CD4-positive, CD25-positive, alpha-beta regulatory T cell (primary cell): Measurements from ENCODE around the gene GIMAP5. TPM values are rescaled to one million over a fixed set of nuclear protein-coding genes. Genes with fewer than 3 reads are reported as not detected.

Experiments used
- ATAC-seq, 2 donors: fragments of 150-1000 bp; cut with Tn5 transposase; one replicate each; pipeline ENCODE4 v1.10.0; 2021; ENCODE audit warnings: low read depth in 2 of 2, moderate number of reproducible peaks in 2 of 2, moderate library complexity in 1 of 2
- DNase-seq, 3 donors: peaks; one replicate each; pipeline versions ENCODE4 v3.0.0 to v3.0.0-alpha.2; 2012 to 2022; ENCODE audit warnings: mixed read lengths in 1 of 3
- H3K27ac ChIP-seq: one replicate; pipeline ENCODE4 v1.7.0; 2013; ENCODE audit warnings: mild to moderate bottlenecking, low read length; ENCODE audit not compliant: insufficient read depth, poor library complexity, severe bottlenecking
- H3K27me3 ChIP-seq: one replicate; pipeline ENCODE4 v1.7.0; 2013; ENCODE audit warnings: low read length; ENCODE audit not compliant: control insufficient read depth, insufficient read depth
- H3K36me3 ChIP-seq: one replicate; pipeline ENCODE4 v1.7.0; 2013; ENCODE audit warnings: mild to moderate bottlenecking, low read length, moderate library complexity; ENCODE audit not compliant: control insufficient read depth, insufficient read depth
- H3K4me1 ChIP-seq: 2 replicates; pipeline ENCODE4 v1.7.0; 2013; ENCODE audit warnings: mild to moderate bottlenecking, low read length; ENCODE audit not compliant: insufficient read depth, control insufficient read depth, poor library complexity, severe bottlenecking
- H3K4me3 ChIP-seq: one replicate; pipeline ENCODE4 v1.7.0; 2013; ENCODE audit warnings: low read depth, mild to moderate bottlenecking, low read length, moderate library complexity
- H3K9me3 ChIP-seq, 2 experiments: 1 replicate in 1 of 2; 2 replicates in 1 of 2; pipeline ENCODE4 v1.7.0; 2013; ENCODE audit warnings: low read length in 2 of 2, mild to moderate bottlenecking in 1 of 2, moderate library complexity in 1 of 2; ENCODE audit not compliant: control insufficient read depth in 2 of 2
- H3K27ac Mint-ChIP-seq, 3 donors: one replicate each; pipeline ENCODE4 v1.8.0; 2020 to 2022; ENCODE audit warnings: mild to moderate bottlenecking in 3 of 3, mixed read lengths in 3 of 3, moderate library complexity in 2 of 3
- H3K27me3 Mint-ChIP-seq: one replicate; pipeline ENCODE4 v1.8.0; 2022; ENCODE audit warnings: mild to moderate bottlenecking, mixed read lengths
- H3K36me3 Mint-ChIP-seq: one replicate; pipeline ENCODE4 v1.8.0; 2020; ENCODE audit warnings: mixed read lengths
- H3K4me1 Mint-ChIP-seq, 4 donors: one replicate each; pipeline ENCODE4 v1.8.0; 2020 to 2022; ENCODE audit warnings: mixed read lengths in 4 of 4, mild to moderate bottlenecking in 1 of 4
- H3K4me3 Mint-ChIP-seq, 4 donors: one replicate each; pipeline ENCODE4 v1.8.0; 2020 to 2022; ENCODE audit warnings: mild to moderate bottlenecking in 4 of 4, mixed read lengths in 4 of 4, moderate library complexity in 3 of 4
- H3K9me3 Mint-ChIP-seq, 7 donors: one replicate each; pipeline ENCODE4 v1.8.0; 2020 to 2022; ENCODE audit warnings: mixed read lengths in 7 of 7, mild to moderate bottlenecking in 3 of 7, moderate library complexity in 2 of 7
- polyA plus RNA-seq, 4 donors: library from polyadenylated mRNA; unstranded; fragments of 300-500 nt; fragmentation: Illumina TruSeq; gene quantifications; one replicate each; pipeline ENCODE4 v1.2.3, GENCODE V29; 2021
- total RNA-seq: library from RNA; stranded (reverse); gene quantifications from one replicate; pipeline ENCODE4 v1.2.3, GENCODE V29; 2022

The GIMAP5 gene
- total and polyA plus RNA-seq, 5 donors from 2014 or later, result 37.4 to 539 (median 258) TPM

GRCh38 chr7:150735596-150736358, 1.4 kb upstream of the GIMAP5 start:
- Histone ChIP-seq H3K27me3 (no peaks in the 10 kb centered on the region), H3K9me3 (no peaks in the 10 kb centered on the region), H3K27ac (peak overlapping the region; percentile 71), H3K4me3 (peak overlapping the region; percentile 99), H3K36me3 (peaks cover 11% of the 10 kb centered on the region), H3K4me1 (peaks cover 66% of the 10 kb centered on the region)
- DNase-seq (no peak), ATAC-seq (no peak)
- Mint-ChIP-seq H3K27me3 (no peaks in the 10 kb centered on the region), H3K4me3 (peak overlapping the region; percentile 95 to 99 (median 98)), H3K4me1 (peaks cover 21 to 74% (median 66%) of the 10 kb centered on the region in 4 donors), H3K27ac (peak overlapping the region; percentile 86 to 98 (median 91)), H3K36me3 (peaks cover 29% of the 10 kb centered on the region), H3K9me3 (no peaks in the 10 kb centered on the region)

- no peak for DNase-seq
Measured at GRCh38 chr7:150736864-150737263, 354 bp upstream of the GIMAP5 start.

GRCh38 chr7:150738092-150738491, 874 bp downstream of the GIMAP5 start:
- H3K36me3 Mint-ChIP-seq, result peaks cover 52% of the 10 kb centered on the region
- H3K4me3 ChIP-seq, result peak overlapping the region; percentile 99
- peak overlapping the region; percentile 71 for H3K27ac ChIP-seq
- no peaks in the 10 kb centered on the region for H3K27me3 Mint-ChIP-seq
- H3K27ac Mint-ChIP-seq, result peak overlapping the region; percentile 86 to 98 (median 91)
- no peaks in the 10 kb centered on the region for H3K9me3 ChIP-seq
- peaks cover 25 to 80% (median 69%) of the 10 kb centered on the region in 4 donors for H3K4me1 Mint-ChIP-seq
- H3K36me3 ChIP-seq, result peaks cover 34% of the 10 kb centered on the region
- peaks cover 75% of the 10 kb centered on the region for H3K4me1 ChIP-seq
- H3K4me3 Mint-ChIP-seq, result peak overlapping the region; percentile 95 to 99 (median 98)
- no peaks in the 10 kb centered on the region for H3K27me3 ChIP-seq
- peak in 1 of 3 donors; percentile 51 for DNase-seq
- ATAC-seq, result no peak
- H3K9me3 Mint-ChIP-seq, result no peaks in the 10 kb centered on the region

More at GRCh38 chr7:150736864-150737263, 354 bp upstream of the GIMAP5 start:
- H3K9me3 ChIP-seq, result no peaks in the 10 kb centered on the region
- peaks cover 22% of the 10 kb centered on the region for H3K36me3 ChIP-seq
- peak overlapping the region; percentile 95 to 99 (median 98) for H3K4me3 Mint-ChIP-seq
- peaks cover 75% of the 10 kb centered on the region for H3K4me1 ChIP-seq
- H3K36me3 Mint-ChIP-seq, result peaks cover 40% of the 10 kb centered on the region
- peak overlapping the region; percentile 99 for H3K4me3 ChIP-seq
- H3K27me3 Mint-ChIP-seq, result no peaks in the 10 kb centered on the region
- H3K4me1 Mint-ChIP-seq, result peaks cover 25 to 77% (median 70%) of the 10 kb centered on the region in 4 donors
- no peaks in the 10 kb centered on the region for H3K9me3 Mint-ChIP-seq
- H3K27me3 ChIP-seq, result no peaks in the 10 kb centered on the region
- H3K27ac Mint-ChIP-seq, result peak overlapping the region; percentile 86 to 98 (median 91)
- H3K27ac ChIP-seq, result peak overlapping the region; percentile 71
- peak; percentile 1 to 7 for ATAC-seq

- Histone ChIP-seq H3K27ac (peak overlapping the region; percentile 71), H3K27me3 (no peaks in the 10 kb centered on the region), H3K4me3 (peak overlapping the region; percentile 99), H3K36me3 (peaks cover 39% of the 10 kb centered on the region), H3K9me3 (no peaks in the 10 kb centered on the region), H3K4me1 (peaks cover 75% of the 10 kb centered on the region)
- ATAC-seq (peak; percentile 37 to 44), DNase-seq (no peak)
- no peaks in the 10 kb centered on the region for H3K9me3 Mint-ChIP-seq
- H3K4me3 Mint-ChIP-seq, result peak overlapping the region; percentile 95 to 99 (median 98)
- peak overlapping the region; percentile 86 to 98 (median 91) for H3K27ac Mint-ChIP-seq
- peaks cover 25 to 80% (median 69%) of the 10 kb centered on the region in 4 donors for H3K4me1 Mint-ChIP-seq
- H3K36me3 Mint-ChIP-seq, result peaks cover 57% of the 10 kb centered on the region
- no peaks in the 10 kb centered on the region for H3K27me3 Mint-ChIP-seq
Measured at GRCh38 chr7:150738591-150739001, 1.4 kb downstream of the GIMAP5 start.

GRCh38 chr7:150739033-150739432, 1.8 kb downstream of the GIMAP5 start:
- Histone ChIP-seq H3K36me3 (peaks cover 44% of the 10 kb centered on the region), H3K27me3 (no peaks in the 10 kb centered on the region), H3K4me3 (peak overlapping the region; percentile 99), H3K4me1 (peaks cover 75% of the 10 kb centered on the region), H3K27ac (peak overlapping the region; percentile 71), H3K9me3 (no peaks in the 10 kb centered on the region)
- Mint-ChIP-seq H3K27me3 (no peaks in the 10 kb centered on the region), H3K4me1 (peaks cover 26 to 80% (median 69%) of the 10 kb centered on the region in 4 donors), H3K27ac (peak overlapping the region; percentile 86 to 98 (median 91)), H3K9me3 (no peaks in the 10 kb centered on the region), H3K4me3 (peak overlapping the region; percentile 95 to 99 (median 98)), H3K36me3 (peaks cover 61% of the 10 kb centered on the region)
- ATAC-seq (no peak), DNase-seq (no peak)

- peak overlapping the region; percentile 86 to 99 (median 91) for H3K27ac Mint-ChIP-seq
- H3K4me3 ChIP-seq, result peak overlapping the region; percentile 99
- peaks cover 84% of the 10 kb centered on the region for H3K4me1 ChIP-seq
- H3K27me3 ChIP-seq, result no peaks in the 10 kb centered on the region
- peaks cover 54% of the 10 kb centered on the region for H3K36me3 ChIP-seq
- ATAC-seq (no peak), DNase-seq (no peak)
- peaks cover 26 to 80% (median 68%) of the 10 kb centered on the region in 4 donors for H3K4me1 Mint-ChIP-seq
- H3K36me3 Mint-ChIP-seq, result peaks cover 69% of the 10 kb centered on the region
- no peaks in the 10 kb centered on the region for H3K9me3 Mint-ChIP-seq
- peak overlapping the region; percentile 71 for H3K27ac ChIP-seq
- peak overlapping the region; percentile 95 to 99 (median 98) for H3K4me3 Mint-ChIP-seq
- H3K9me3 ChIP-seq, result no peaks in the 10 kb centered on the region
- no peaks in the 10 kb centered on the region for H3K27me3 Mint-ChIP-seq
Measured at GRCh38 chr7:150740053-150740452, 2.8 kb downstream of the GIMAP5 start.

- Mint-ChIP-seq H3K27ac (peak overlapping the region; percentile 86 to 99 (median 91)), H3K4me3 (peak overlapping the region; percentile 95 to 99 (median 98)), H3K4me1 (peaks cover 29 to 83% (median 70%) of the 10 kb centered on the region in 4 donors), H3K27me3 (no peaks in the 10 kb centered on the region), H3K36me3 (peaks cover 84% of the 10 kb centered on the region), H3K9me3 (no peaks in the 10 kb centered on the region)
- Histone ChIP-seq H3K4me1 (peaks cover 86% of the 10 kb centered on the region), H3K36me3 (peaks cover 58% of the 10 kb centered on the region), H3K4me3 (peak overlapping the region; percentile 99), H3K27ac (peak overlapping the region; percentile 71), H3K27me3 (no peaks in the 10 kb centered on the region), H3K9me3 (no peaks in the 10 kb centered on the region)
- ATAC-seq (no peak), DNase-seq (no peak)
Measured at GRCh38 chr7:150742286-150742968, 5.2 kb downstream of the GIMAP5 start.
